Fibroblast of peridontal ligament (primary cell): ENCODE data around the gene KRT8.
"Not testable (repeated sequence)": the region's sequence is repeated elsewhere in the genome, so short reads cannot be mapped to it uniquely, and the experiment has no call there.

ENCODE experiments used
- DNase-seq: peaks from one replicate; pipeline ENCODE4 v3.0.0-alpha.2; 2010; ENCODE audit errors: extremely low read depth

KRT8 gene

DNA sequence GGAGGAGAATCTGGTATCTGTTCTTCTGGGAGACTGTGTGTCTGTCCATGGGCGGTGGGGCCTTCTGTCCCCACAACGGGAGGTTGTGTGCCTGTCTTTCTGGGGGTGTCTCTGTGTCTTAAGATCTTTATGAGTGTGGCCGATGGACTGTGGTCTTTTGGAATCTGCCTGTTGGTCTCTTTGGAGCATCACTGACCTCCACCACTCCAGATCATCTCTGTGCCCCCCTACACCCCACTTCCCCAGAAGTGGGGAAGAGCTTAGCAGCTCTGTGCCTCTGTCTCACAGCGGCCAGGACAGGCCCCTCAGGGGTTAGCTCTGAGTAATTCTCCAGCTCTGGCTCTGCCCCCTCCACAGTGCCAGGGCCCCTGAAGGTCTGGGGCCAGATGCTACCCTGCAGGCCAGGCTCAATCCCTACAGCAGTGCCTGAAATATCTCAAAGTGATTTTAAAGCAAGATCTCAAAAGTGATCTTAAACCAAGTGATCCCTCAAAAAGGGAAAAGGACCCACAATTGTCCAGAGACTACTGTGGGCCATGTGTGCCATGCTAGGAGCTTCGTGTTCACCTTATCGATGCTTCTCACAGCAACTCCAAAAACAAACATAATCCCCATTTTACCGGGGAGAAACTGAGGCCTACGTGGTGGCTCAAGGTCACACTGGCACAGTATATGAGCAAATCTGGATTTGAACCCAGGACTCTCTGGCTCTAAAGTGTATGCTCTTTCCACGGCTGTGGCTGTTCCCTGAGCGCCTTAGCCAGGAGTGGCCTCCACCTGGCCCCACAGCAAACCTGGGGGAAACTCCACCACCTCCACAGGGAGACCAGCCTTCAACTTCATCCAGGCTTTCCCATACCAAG, 30.1 kb downstream of the KRT8 start:
- DNase-seq: no peak

DNA sequence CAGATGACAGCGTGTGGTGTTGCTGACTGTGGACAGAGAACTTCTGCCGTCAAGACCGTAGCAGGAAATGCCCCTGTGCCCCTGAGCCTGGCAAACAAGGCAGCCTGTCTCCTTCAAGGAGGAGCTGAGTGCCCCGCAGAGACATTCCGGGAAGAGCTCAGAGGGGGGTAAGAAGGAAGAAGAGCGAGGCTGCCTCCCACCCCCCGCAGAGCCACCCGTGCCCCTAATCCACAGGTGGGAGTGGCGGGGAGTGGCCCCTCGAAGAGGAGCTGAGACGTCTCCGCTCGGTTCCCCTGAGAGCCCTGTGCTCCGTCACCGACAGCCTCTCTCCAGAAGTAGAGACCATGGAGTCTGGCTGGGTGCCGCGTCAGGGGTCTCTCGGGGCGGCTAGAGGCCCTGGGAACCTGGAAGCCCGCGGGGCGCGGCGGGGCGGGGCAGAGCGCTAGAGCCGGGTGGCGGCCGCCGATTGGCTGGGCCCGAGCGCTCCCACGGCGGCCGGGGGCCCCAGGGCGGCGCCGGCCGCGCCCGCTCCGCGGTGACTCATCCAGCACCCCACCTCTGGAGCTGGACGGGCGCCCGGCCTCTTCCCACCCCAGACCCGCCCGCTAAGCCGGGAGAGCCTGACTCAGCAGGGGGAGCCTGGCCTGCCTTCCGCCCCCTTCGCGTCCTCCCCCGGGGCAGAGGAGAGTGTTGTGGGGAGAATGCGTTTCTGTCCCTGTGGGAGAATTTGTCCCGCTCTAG, 30.9 kb downstream of the KRT8 start:
- DNase-seq: peak; percentile 82

DNA sequence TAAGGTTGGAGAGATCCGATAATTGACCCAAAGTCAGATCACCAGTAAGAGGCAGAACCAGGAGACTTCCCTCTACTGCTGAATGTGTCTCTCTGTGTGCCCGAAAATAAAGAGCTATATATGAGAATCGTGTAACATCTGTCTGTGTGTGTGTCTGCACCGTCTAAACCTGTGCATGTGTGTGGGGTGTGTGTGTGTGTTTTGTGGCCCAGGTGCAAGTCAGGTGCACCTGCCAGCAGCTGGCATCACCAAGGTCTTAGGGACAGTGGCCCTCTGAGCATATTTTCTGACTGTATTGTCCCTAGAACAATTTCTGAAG, 31.4 kb downstream of the KRT8 start:
- no peak for DNase-seq

DNA sequence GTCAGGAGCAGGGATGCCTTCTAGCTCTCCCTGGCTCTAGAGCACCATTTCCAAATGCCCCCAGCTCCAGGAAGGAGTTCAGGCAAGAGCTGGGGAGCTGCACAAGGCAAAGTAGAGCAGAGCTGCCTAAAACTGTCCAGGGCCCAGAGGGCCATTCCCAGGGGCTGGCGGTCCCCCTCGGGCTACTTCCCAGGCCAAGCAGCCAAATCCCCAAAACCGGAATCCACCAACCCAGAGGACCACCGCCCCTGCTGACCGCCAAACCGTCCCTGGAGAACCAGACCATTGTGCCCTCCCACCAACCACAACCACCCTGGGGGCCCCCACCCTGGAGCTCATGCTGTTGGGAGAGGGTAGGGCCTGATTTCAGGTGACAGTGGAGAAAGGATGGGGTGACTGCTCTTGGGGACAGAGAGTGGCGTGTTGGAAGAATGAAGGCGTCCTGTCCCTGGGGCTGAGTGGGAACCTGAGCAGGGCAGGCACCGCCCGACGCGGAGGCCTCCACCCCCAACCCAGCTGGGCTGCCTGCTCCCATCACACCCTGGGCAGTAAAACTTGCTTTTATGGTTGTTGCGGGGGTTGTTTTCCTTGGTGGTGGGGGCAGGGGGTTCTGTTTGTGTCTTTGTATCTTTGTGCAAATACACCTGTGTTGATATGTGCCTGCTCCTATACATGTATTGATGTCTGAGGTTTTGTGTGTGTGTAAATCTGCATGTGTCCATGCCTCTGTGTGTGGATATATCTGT, 32.1 kb downstream of the KRT8 start:
- no peak for DNase-seq

DNA sequence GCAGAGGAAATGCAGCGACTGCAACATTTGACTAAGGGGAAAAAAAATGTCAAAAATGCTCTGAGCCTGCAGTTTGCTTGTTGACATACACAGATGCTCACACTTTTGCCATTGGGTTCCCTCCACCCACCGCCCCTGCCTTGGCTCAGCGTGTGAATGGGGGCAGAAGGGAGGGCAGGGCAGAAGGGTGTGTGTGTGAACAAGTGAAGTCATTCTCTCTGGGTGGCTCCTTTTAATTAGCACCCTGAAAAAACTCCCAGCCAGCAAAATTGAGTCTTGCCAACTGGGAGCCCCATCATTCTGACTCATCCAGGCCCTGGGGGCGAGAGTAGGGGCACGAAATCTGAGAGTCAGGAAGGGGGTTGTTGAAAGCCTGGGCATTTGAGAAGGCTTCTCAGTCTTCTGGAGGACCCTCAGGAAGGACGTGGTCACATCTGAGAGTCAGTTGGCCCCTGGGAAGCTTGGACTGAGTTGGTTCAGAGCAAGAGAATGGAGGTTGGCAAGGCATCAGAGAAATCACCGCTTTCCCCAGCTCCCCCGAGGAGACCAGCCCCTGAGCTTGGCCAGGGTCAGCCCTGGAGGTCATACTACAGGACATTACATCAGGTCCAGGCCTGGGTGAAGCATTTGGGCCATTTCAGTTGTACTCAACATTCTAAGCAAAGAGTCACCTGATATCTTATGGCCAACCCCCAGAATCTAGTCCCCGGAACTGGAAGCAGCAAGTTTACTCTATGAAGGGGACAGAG, 33.4 kb downstream of the KRT8 start:
- peak; percentile 78 for DNase-seq

DNA sequence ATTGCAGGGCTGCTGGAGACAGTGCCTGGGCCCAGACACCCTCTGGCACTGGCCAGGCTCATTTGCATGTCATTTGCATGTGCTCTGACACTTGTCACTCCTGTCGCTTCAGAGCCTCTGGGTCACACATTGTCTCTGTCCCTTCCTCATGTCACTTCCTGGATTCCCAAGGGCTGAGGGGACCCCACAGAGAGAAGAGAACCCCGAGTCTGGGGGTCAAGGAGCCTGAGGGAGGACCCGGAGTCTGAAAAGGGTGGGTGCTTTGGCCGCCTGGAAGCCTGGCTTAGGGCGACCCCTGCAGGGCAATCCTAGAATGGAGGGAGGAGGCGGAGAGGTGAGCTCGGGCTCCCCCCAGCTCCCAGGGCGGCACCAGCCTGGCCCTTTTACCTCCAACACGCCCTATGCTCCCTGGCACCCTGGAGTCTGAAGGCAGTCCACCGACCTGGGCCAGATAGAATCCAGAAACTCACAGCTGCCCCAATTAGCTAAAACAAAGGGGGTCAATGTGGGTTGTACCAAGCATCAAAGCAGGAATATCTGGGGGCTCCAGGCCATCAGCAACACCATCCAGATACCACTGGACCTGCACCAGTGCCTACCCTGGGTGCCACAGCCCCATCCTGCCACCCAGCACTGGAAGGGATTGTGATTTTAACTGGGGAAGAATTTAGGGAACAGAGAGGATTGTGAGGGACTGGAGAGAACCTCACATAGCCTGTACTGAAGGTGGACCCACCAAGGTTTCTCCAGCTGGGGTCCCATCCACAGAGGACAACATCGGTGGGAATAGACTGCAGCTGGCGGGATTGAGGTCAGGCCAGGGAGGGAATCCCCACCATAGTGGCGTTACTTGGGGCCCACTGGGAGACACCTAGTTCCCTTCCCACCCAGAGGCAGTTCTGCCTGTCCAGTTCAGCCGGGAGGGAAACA, 34.2 kb downstream of the KRT8 start:
- peak; percentile 8 for DNase-seq

DNA sequence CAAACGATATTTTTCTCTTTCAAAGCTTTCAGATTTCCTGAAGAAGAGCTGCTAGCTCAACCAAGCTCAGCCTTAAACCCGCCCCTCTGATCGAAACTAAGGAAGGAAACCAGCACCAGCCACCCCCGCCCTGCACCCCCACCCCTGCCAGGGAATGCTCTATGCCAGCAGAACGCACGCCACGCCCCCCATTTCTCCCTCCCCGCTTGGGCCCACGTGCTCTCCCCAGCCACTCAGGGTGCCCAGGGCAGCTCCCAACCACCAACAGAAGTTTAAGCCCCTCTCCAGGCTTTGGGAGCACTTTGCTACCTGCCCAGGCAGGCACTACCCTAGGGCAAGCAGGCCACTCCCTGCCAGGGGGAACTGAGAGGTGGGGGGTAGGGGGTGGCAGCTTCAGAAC, 37.2 kb downstream of the KRT8 start:
- no peak for DNase-seq

DNA sequence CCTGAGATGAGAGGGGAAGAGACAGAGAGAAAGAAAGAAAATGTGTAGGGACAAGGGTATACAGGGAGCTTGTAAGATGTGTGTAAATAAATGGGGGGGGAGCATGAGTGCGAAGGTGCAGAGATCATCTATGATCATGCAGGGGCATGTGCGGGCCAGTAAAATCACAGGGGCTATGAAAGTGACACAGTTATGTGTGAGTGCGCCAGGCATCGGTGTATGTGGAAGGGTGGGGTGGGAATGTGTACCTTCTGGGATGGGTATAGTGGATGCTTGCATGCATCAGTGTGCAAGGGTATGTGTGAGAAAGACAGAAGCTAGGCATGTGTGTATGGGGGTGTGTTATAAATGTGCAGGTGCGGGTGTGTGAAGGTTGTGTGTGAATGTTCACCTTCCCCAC, 37.7 kb downstream of the KRT8 start:
- DNase-seq: no peak

DNA sequence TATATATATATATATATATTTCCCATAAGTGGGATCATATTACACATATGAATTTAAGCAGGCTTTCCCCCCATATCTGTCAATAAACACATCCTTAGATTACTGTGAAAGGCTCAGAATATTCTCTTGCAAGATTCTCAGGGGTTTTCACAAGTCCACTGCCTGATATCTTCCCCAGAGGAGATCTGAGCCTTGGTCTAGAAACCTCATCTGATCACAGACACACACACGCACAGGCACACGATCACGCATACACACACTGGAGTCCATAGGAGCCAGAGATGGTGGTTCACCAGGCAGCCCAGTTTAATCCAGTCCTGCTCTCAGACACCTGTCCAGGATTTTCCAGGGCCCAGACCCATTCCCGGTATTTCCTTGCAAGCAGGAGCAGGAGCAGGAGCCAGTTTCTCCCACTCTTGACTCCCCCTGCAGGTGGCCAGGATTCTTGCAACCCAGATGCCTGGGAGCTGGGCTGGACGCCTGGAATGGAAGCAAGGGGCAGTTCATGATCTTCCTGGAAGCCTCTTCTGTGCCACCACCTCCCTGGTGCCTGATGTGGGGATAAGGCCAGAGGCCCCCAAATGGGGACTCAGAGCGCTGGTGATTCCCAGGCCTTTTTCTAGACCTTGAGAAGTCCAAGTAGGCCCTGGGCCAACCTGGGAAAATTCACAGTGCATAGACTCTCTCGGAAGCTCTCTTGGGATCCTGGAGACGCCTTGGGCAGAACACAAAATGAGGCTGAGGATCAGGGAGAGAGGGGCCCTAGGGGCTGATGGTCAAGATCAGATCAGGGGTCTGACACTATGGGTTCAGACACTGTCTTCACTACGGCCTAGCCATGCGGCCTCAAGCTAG, 39.6 kb downstream of the KRT8 start:
- peak; percentile 66 for DNase-seq

DNA sequence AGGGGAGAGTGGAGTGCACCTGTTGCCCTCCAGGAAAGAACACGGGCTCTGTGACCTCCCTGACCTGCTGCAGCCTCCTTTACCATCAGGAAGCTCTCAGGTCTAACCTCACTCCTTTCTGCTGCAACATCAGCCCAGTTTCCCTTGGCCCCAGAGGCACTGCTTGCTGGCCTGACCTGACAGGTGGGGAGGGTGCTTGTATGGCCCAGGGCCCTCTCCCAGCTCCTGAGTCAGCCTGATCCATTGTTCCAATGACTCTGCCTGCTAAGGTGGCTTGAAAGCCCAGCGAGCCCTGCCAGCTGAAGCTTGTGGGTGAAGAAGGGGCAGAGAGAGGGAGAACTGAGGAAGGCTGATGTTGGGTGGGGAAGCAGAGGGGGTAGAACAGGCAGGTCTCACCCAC, 42.9 kb downstream of the KRT8 start:
- DNase-seq: no peak

DNA sequence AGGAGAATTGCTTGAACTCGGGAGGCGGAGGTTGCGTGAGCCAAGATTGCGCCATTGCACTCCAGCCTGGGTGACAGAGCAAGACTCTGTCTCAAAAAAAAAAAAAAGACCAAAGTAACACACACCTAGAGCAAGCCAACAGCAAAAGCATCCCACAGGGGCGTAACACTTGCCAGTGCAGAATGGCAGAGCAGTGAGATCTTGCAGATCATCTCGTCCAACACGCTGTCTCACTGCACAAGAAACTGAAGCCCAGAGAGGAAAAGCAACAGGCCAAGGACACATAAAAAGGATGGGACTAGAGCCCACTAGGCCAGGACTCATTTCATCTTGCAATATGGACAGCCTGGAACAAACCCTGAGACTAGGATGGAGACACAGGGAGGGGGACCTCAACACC, 43.4 kb downstream of the KRT8 start:
- no peak for DNase-seq

DNA sequence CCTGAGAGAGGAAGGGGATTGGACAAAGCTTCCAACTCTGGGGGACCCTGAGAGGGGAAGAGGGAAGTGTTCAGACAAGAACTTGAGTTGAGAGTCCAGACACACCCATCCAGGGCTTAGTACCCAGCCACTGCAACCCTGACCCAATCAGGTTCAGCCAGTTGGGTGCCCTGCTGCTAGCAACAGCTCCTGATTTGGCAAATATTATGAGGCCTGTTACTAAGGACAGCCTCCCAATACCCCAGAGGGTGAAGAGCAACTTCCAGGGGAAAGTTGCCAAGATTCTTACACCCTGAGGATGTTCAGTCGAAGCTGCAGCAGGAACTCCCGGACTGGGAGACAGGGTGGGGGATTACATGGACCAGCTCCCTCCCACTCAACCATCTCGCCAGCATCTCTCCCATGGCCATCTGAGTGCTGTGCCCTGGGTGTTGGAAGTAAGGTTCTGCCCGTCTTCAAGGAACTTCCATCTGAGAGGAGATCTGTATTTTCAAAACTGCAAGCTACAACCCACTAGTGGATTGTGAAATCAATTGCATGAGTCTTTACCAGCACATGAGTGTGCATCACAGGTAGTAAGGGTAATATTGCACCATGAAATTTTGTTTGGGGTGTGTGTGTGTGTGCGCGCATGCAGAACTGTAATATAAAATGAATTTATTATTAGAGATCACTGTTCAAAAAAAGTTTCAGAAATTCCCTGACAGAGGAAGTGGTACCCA, 44.6 kb downstream of the KRT8 start:
- peak; percentile 43 for DNase-seq

DNA sequence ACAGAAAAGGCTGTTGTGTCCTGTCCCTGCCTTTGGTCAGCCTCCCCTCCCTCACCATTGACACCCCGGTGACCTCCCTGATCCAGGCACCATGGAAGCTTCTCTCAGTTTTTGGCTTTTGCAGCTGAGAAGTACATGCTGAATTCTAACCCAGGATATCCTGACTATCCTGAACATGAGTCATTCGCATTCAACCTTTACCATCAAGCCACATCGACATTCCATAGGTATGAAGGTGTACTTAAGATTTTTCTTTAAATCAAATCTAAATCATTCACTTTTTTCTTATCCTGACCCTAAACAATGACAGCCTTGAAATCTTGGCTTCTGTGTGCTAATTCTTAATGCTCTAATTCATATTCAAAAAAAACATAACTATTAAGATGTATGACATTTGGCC, 47.4 kb downstream of the KRT8 start:
- no peak for DNase-seq

DNA sequence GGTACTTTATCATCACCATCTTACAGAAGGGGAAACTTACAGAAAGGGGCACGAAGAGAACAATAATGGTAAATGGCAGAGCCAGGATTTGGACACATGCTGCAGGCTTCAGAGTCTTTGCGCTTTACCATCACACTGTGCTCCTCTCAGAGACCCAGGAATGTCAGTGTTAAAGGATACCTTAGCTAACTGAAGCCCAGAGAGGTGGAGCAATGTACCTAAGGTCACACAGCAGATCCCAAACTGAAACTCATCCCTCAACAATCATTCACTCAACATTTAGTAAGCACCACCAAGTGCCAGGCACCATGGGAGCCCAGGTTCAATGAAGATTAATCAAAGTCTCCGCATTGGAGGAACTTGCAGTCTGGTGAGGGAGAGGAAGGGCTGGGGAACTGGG, 48.1 kb downstream of the KRT8 start:
- no peak for DNase-seq

DNA sequence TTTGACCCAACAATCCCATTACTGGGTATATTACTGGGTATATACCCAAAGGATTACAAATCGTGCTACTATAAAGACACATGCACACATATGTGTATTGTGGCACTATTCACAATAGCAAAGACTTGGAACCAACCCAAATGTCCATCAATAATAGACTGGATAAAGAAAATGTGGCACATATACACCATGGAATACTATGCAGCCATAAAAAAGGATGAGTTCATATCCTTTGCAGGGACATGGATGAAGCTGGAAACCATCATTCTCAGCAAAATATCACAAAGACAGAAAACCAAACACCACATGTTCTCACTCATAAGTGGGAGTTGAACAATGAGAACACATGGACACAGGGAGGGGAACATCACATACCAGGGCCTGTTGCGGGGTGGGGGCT, 48.8 kb downstream of the KRT8 start:
- not testable (repeated sequence) for DNase-seq

DNA sequence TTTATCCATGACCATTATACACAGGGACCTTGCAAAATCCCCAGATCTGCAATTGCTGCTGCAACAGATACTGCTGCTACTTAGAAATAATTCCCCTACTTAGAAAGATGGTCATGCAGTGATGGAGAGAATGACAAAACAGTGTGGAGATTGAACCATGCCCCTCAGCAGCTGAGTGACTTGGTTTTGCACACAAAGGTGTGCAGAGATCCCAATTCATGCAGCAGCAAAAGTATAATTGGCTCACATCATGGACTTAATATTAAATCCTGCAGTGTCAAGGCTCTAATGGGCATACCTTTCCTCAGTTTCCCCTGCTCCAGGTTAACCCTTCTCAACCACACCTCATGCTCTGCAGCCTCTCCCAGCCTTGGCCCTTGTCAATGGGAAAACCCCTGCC, 53.1 kb downstream of the KRT8 start:
- DNase-seq: no peak

DNA sequence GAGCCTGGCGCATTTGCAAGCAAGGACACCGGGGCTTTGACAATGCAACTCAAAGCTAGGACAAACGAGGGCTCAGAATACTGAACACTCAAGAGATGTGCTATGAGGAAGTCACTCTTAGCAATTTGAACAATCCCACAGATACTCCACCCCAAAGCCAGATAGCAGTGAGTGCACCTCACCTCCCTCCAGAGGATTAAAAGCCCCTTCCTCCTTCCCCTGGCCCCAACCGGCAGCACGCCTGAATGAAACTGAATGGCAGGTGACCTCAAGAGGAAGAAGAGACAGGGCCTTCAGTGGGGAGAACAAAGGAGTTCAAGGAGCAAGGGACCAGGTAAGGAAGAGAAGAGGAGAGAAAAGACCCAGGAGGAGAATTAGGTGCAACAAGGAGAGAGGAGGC, 54.2 kb downstream of the KRT8 start:
- DNase-seq: no peak

DNA sequence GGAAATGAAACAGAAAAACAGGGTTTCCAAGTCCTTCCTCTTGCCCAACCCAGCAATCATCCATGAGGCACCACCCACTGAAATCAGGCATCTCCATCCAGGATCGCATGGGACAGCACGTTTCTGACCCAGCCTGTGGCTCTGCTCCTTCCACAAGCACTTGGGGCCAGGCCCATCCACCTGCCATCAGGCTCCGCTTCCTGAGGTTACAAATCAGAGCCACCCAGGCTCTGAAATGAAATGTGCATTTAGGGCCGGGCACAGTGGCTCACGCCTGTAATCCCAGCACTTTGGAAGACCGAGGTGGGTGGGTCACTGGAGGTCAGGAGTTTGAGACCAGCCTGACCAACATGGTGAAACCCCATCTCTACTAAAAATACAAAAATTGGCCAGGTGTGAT, 55.4 kb downstream of the KRT8 start:
- no peak for DNase-seq

DNA sequence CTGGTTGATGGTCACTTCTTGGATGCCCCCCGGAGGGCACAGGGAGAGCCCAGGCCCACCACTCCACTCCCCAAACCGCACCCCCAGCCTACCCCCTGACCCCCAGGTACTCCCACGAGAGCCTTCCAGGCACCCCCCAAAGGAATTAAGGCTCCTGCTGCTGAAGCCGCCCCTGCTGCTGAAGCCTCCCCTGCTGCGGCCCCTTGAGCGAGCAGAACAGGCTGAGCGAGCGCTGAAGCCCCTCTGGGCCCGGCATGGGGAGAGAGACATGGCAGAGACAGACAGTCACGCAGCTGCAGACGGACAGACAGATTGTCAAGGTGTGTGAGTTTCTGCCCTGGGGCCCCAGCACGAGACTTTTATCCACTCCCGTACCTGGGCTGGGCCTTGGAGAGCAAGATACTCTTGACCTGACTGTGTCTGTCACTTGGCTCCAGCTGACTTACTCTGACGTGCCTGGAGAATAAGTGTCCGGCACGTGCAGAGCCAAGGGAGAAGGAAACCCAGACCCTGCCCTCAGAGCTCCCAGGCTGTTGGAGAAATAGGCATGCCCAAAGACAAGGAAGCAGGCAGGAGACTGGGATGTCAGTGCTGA, 56.1 kb downstream of the KRT8 start, which contains the start of gene KRT78:
KRT78 (minus strand) TSS at position 334 of the 595 bp plus-strand sequence; CDS start at position 270, 64 bp downstream.
- DNase-seq: no peak
